Natural killer cell (primary cell): ENCODE data around the gene NACA2. TPM values are rescaled to one million over a fixed set of nuclear protein-coding genes. Genes with fewer than 3 reads are reported as not detected.
"Not testable (repeated sequence)": the region's sequence is repeated elsewhere in the genome, so short reads cannot be mapped to it uniquely, and the experiment has no call there.

ENCODE experiments used
- ATAC-seq, 3 donors: fragments of 150-1000 bp in 2 of 3; fragments of 200-7000 bp in 1 of 3; cut with Tn5 transposase; 1 replicate in 1 of 3; 2 replicates in 2 of 3; pipeline ENCODE4 v1.10.0; 2021; ENCODE audit warnings: mild to moderate bottlenecking in 2 of 3, moderate library complexity in 2 of 3
- DNase-seq, 2 donors: peaks; one replicate each; pipeline versions ENCODE4 v3.0.0 to v3.0.0-alpha.2; 2013 to 2021; ENCODE audit warnings: mixed read lengths in 1 of 2
- H3K27ac ChIP-seq: one replicate; pipeline ENCODE4 v1.5.1; 2013; ENCODE audit warnings: mild to moderate bottlenecking, low read length
- H3K27me3 ChIP-seq: one replicate; pipeline ENCODE4 v1.6.1; 2013; ENCODE audit warnings: low read length; ENCODE audit not compliant: control insufficient read depth, insufficient read depth
- H3K36me3 ChIP-seq: one replicate; pipeline ENCODE4 v1.6.1; 2013; ENCODE audit warnings: low read length; ENCODE audit not compliant: control insufficient read depth, insufficient read depth
- H3K4me1 ChIP-seq: one replicate; pipeline ENCODE4 v1.6.1; 2013; ENCODE audit warnings: low read length; ENCODE audit not compliant: control insufficient read depth, insufficient read depth
- H3K4me3 ChIP-seq: one replicate; pipeline ENCODE4 v1.5.1; 2013; ENCODE audit warnings: low read length
- H3K9me3 ChIP-seq: one replicate; pipeline ENCODE4 v1.6.1; 2013; ENCODE audit warnings: low read length; ENCODE audit not compliant: control insufficient read depth, insufficient read depth
- H3K27ac Mint-ChIP-seq, 2 donors: one replicate each; pipeline ENCODE4 v1.8.0; 2022; ENCODE audit warnings: mild to moderate bottlenecking in 2 of 2, mixed read lengths in 2 of 2, moderate library complexity in 1 of 2
- H3K27me3 Mint-ChIP-seq, 2 donors: one replicate each; pipeline ENCODE4 v1.8.0; 2022; ENCODE audit warnings: low read depth in 2 of 2, mixed read lengths in 2 of 2
- H3K36me3 Mint-ChIP-seq: one replicate; pipeline ENCODE4 v1.8.0; 2022; ENCODE audit warnings: mixed read lengths
- H3K4me1 Mint-ChIP-seq, 2 donors: one replicate each; pipeline ENCODE4 v1.8.0; 2022; ENCODE audit warnings: mixed read lengths in 2 of 2
- H3K4me3 Mint-ChIP-seq: one replicate; pipeline ENCODE4 v1.8.0; 2022; ENCODE audit warnings: mild to moderate bottlenecking, moderate library complexity, mixed read lengths
- H3K9me3 Mint-ChIP-seq, 2 donors: one replicate each; pipeline ENCODE4 v1.8.0; 2022; ENCODE audit warnings: mixed read lengths in 2 of 2
- CTCF ChIP-seq: fragments of 200-600 bp; IDR thresholded peaks from one replicate; pipeline ENCODE4 v1.8.0; 2022; ENCODE audit warnings: antibody characterized with exemption
- WGBS: methylation state at CpG from one replicate; pipeline ENCODE4 v1.1.7; 2013; ENCODE audit warnings: missing lambda C conversion rate; ENCODE audit not compliant: insufficient coverage; 5-methylcytosine and 5-hydroxymethylcytosine counted together
- intact Hi-C: fragments of 100-400 bp; cut with micrococcal nuclease; formaldehyde crosslinking; loops from one replicate; pipeline ENCODE4 v1.14.2; 2022
- total RNA-seq, 4 donors: library from RNA; stranded (reverse); fragments of 120-200 nt in 1 of 4; gene quantifications; one replicate each; pipeline versions ENCODE4 v1.2.3 to v1.2.4, GENCODE V29; 2013 to 2022

NACA2 gene
- total RNA-seq, 3 donors from 2014 or later (not counting 1 experiment from before 2014, with no cell fraction given) = not detected

GRCh38 chr17:61634942-61635538, 44.0 kb upstream of the NACA2 start:
- TF ChIP-seq CTCF = no peak
- Mint-ChIP-seq H3K9me3 (peaks cover 0 to 4% of the 10 kb centered on the region in 2 donors), H3K27ac (no peak overlapping the region), H3K27me3 (peaks cover 42 to 90% of the 10 kb centered on the region in 2 donors), H3K4me3 (no peak overlapping the region), H3K36me3 (peaks cover 10% of the 10 kb centered on the region), H3K4me1 (no peaks in the 10 kb centered on the region)
- no peaks in the 10 kb centered on the region for H3K9me3 ChIP-seq
- intact Hi-C loops = loop anchor here (10.0 kb wide), 1 partner anchor 1770 kb away; no protein-coding TSS in a partner anchor
- ATAC-seq = no peak
- H3K36me3 ChIP-seq = no peaks in the 10 kb centered on the region
- no peak overlapping the region for H3K27ac ChIP-seq
- DNase-seq = no peak
- H3K4me1 ChIP-seq = no peaks in the 10 kb centered on the region
- 92% methylated on average over 4 of the region's 5 CpGs for WGBS
- no peaks in the 10 kb centered on the region for H3K27me3 ChIP-seq
- H3K4me3 ChIP-seq = no peak overlapping the region

- no peaks in the 10 kb centered on the region for H3K27me3 ChIP-seq
- no peak overlapping the region for H3K27ac ChIP-seq
- Mint-ChIP-seq H3K4me3 (no peak overlapping the region), H3K27ac (no peak overlapping the region), H3K9me3 (peaks cover 0 to 4% of the 10 kb centered on the region in 2 donors), H3K4me1 (no peaks in the 10 kb centered on the region), H3K36me3 (peaks cover 10% of the 10 kb centered on the region), H3K27me3 (peaks cover 39 to 81% of the 10 kb centered on the region in 2 donors)
- H3K4me3 ChIP-seq = no peak overlapping the region
- intact Hi-C loops = loop anchor here (10.0 kb wide), 1 partner anchor 1771 kb away; no protein-coding TSS in a partner anchor
- H3K4me1 ChIP-seq = no peaks in the 10 kb centered on the region
- no peaks in the 10 kb centered on the region for H3K9me3 ChIP-seq
- DNase-seq = no peak
- no peak for ATAC-seq
- no peak for TF ChIP-seq CTCF
- no peaks in the 10 kb centered on the region for H3K36me3 ChIP-seq
These were observed 43.1 kb upstream of the NACA2 start for GRCh38 chr17:61634011-61634539.

DNA sequence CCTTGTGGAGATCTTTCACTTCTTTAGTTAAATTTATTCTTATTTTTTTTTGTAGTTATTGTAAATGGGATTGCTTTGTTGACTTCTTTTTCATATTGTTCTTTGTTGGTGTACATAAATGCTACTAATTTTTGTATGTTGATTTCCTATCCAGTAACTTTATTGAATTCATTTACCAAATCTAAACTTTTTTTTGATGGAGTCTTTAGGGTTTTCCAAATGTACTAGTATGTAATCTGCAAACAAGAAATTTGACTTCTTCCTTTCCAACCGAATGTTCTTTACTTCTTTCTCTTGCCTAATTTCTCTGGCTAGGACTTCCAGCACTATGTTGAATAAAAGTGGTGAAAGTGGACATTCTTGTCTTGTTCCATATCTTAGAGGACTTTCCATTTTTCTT, 41.8 kb upstream of the NACA2 start:
- Histone ChIP-seq H3K36me3 (no peaks in the 10 kb centered on the region), H3K4me3 (no peak overlapping the region), H3K9me3 (no peaks in the 10 kb centered on the region), H3K27me3 (no peaks in the 10 kb centered on the region), H3K27ac (no peak overlapping the region), H3K4me1 (no peaks in the 10 kb centered on the region)
- Mint-ChIP-seq H3K4me1 (no peaks in the 10 kb centered on the region), H3K27ac (no peak overlapping the region), H3K27me3 (peaks cover 34 to 69% of the 10 kb centered on the region in 2 donors), H3K4me3 (no peak overlapping the region), H3K36me3 (peaks cover 10% of the 10 kb centered on the region), H3K9me3 (peaks cover 0 to 4% of the 10 kb centered on the region in 2 donors)
- DNase-seq (no peak), ATAC-seq (no peak)
- intact Hi-C loops = loop anchor here (10.0 kb wide), 1 partner anchor 1772 kb away; no protein-coding TSS in a partner anchor
- no peak for TF ChIP-seq CTCF
- WGBS = no CpG with 5 or more reads among the region's 1 CpG

- Mint-ChIP-seq H3K27ac (no peak overlapping the region), H3K4me1 (no peaks in the 10 kb centered on the region), H3K27me3 (peaks cover 29 to 68% of the 10 kb centered on the region in 2 donors), H3K4me3 (no peak overlapping the region), H3K36me3 (peaks cover 10% of the 10 kb centered on the region), H3K9me3 (peaks cover 0 to 4% of the 10 kb centered on the region in 2 donors)
- DNase-seq (no peak), ATAC-seq (no peak)
- H3K27me3 ChIP-seq = no peaks in the 10 kb centered on the region
- no peak overlapping the region for H3K27ac ChIP-seq
- no peaks in the 10 kb centered on the region for H3K4me1 ChIP-seq
- no peaks in the 10 kb centered on the region for H3K9me3 ChIP-seq
- no peak overlapping the region for H3K4me3 ChIP-seq
- intact Hi-C loops = loop anchor here (10.0 kb wide), 1 partner anchor 1773 kb away; no protein-coding TSS in a partner anchor
- no peak for TF ChIP-seq CTCF
- 60% methylated on average over 1 of the region's 1 CpG for WGBS
- no peaks in the 10 kb centered on the region for H3K36me3 ChIP-seq
These were observed 40.8 kb upstream of the NACA2 start for GRCh38 chr17:61631800-61632199.

DNA sequence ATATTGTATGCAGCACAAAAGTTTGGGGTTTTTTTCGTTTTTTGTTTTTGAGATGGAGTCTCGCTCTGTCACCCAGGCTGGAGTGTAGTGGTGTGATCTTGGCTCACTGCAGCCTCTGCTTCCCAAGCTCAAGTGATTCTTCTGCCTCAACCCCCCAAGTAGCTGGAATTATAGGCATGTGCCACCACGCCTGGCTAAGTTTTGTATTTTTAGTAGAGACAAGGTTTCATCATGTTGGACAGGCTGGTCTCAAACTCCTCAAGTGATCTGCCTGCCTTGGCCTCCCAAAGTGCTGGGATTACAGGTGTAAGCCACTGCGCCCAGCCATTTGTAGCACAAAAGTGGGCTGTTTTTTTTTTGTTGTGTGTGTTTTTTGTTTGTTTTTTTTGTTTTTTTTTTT, 37.1 kb upstream of the NACA2 start:
- H3K9me3 ChIP-seq, H3K4me3 ChIP-seq, H3K27me3 ChIP-seq, H3K27ac Mint-ChIP-seq, H3K36me3 Mint-ChIP-seq, H3K27ac ChIP-seq, H3K36me3 ChIP-seq, DNase-seq, H3K4me1 Mint-ChIP-seq, intact Hi-C loops, H3K4me1 ChIP-seq, ATAC-seq, H3K4me3 Mint-ChIP-seq, H3K9me3 Mint-ChIP-seq: not testable (repeated sequence)
- H3K27me3 Mint-ChIP-seq = peaks cover 27 to 51% of the 10 kb centered on the region in 2 donors
- WGBS = 88% methylated on average over 4 of the region's 4 CpGs
